H1 (cell line): Measurements from ENCODE around the gene SLC38A10. TPM values are rescaled to one million over a fixed set of nuclear protein-coding genes. Genes with fewer than 3 reads are reported as not detected.

ENCODE experiments used
- CTCF ChIA-PET: fragments of 300-600 bp; sonication (Branson Sonifier 250); formaldehyde crosslinking; loops from one replicate; lab custom pipeline; 2021; ENCODE audit not compliant: partially characterized antibody; lab: Charles Lee
- POLR2A ChIA-PET: fragments of 300-600 bp; sonication (Branson Sonifier 250); formaldehyde crosslinking; loops from one replicate; lab custom pipeline; 2021; ENCODE audit warnings: inconsistent platforms; ENCODE audit not compliant: partially characterized antibody; lab: Charles Lee
- DNase-seq, 2 experiments: peaks; one replicate each; pipeline versions ENCODE4 v3.0.0 to v3.0.0-alpha.2; 2010 to 2022; ENCODE audit warnings: low spot score in 2 of 2, low read depth in 1 of 2, mixed read lengths in 1 of 2
- FAIRE-seq: peaks from 2 replicates; lab custom pipeline; 2011; peaks lifted over from hg19 to GRCh38; lab: Jason Lieb, UNC
- H2AFZ ChIP-seq: 2 replicates; pipeline ENCODE4 v1.8.1; 2012; ENCODE audit warnings: low read length, inconsistent platforms
- H2AK5ac ChIP-seq: 2 replicates; pipeline ENCODE4 v1.6.1; 2013; ENCODE audit warnings: low read depth, low read length
- H2BK120ac ChIP-seq: replicated peaks from 2 replicates; pipeline ENCODE3; 2013; ENCODE audit warnings: low read depth, low read length, inconsistent platforms
- H2BK12ac ChIP-seq: 2 replicates; pipeline ENCODE4 v1.6.1; 2013; ENCODE audit warnings: low read depth, low read length
- H2BK15ac ChIP-seq: 2 replicates; pipeline ENCODE4 v1.6.1; 2013; ENCODE audit warnings: low read length
- H2BK20ac ChIP-seq: 2 replicates; pipeline ENCODE4 v1.6.1; 2013; ENCODE audit warnings: low read length
- H2BK5ac ChIP-seq: 2 replicates; pipeline ENCODE4 v1.6.1; 2013; ENCODE audit warnings: low read depth, low read length
- H3K14ac ChIP-seq: 2 replicates; pipeline ENCODE4 v1.6.1; 2013; ENCODE audit warnings: inconsistent platforms; ENCODE audit not compliant: insufficient read length
- H3K18ac ChIP-seq: 2 replicates; pipeline ENCODE4 v1.6.1; 2013; ENCODE audit warnings: low read length; ENCODE audit errors: extremely low read depth
- H3K23ac ChIP-seq: 2 replicates; pipeline ENCODE4 v1.6.1; 2013; ENCODE audit warnings: inconsistent platforms; ENCODE audit not compliant: insufficient read length
- H3K23me2 ChIP-seq: 2 replicates; pipeline ENCODE4 v1.6.1; 2013; ENCODE audit warnings: low read depth, low read length
- H3K27ac ChIP-seq: 2 replicates; pipeline ENCODE4 v1.6.1; 2011; ENCODE audit warnings: low read depth, low read length, inconsistent platforms
- H3K27me3 ChIP-seq, 4 experiments: replicated peaks in 1 of 4; 1 replicate in 1 of 4; 2 replicates in 3 of 4; pipeline versions ENCODE4 v1.6.1 to v1.8.1; 2011 to 2013; ENCODE audit warnings: low read length in 3 of 4, mild to moderate bottlenecking in 3 of 4, inconsistent platforms in 2 of 4, mixed read lengths in 2 of 4, moderate library complexity in 1 of 4; ENCODE audit not compliant: control insufficient read depth in 3 of 4, insufficient read depth in 3 of 4; ENCODE audit errors: extremely low read depth in 1 of 4
- H3K36me3 ChIP-seq, 4 experiments: 2 replicates each; pipeline versions ENCODE4 v1.6.1 to v1.8.1; 2011 to 2013; ENCODE audit warnings: mild to moderate bottlenecking in 4 of 4, low read length in 3 of 4, moderate library complexity in 2 of 4, control low read depth in 1 of 4, inconsistent platforms in 1 of 4; ENCODE audit not compliant: insufficient read depth in 4 of 4, control insufficient read depth in 2 of 4
- H3K4ac ChIP-seq: replicated peaks from 2 replicates; pipeline ENCODE3; 2013; ENCODE audit warnings: low read length, low read depth, mixed read lengths, inconsistent platforms; ENCODE audit not compliant: insufficient read length
- H3K4me1 ChIP-seq, 4 experiments: replicated peaks in 1 of 4; 1 replicate in 1 of 4; 2 replicates in 3 of 4; pipeline versions ENCODE4 v1.6.1 to v1.8.1; 2011 to 2013; ENCODE audit warnings: low read length in 3 of 4, inconsistent platforms in 2 of 4, mixed read lengths in 1 of 4; ENCODE audit not compliant: insufficient read depth in 4 of 4, control insufficient read depth in 3 of 4
- H3K4me2 ChIP-seq, 2 experiments: 2 replicates each; pipeline versions ENCODE4 v1.6.1 to v1.8.1; 2011 to 2013; ENCODE audit warnings: low read depth in 2 of 2, low read length in 2 of 2, control low read depth in 1 of 2, inconsistent platforms in 1 of 2, mild to moderate bottlenecking in 1 of 2; ENCODE audit not compliant: insufficient read depth in 1 of 2
- H3K4me3 ChIP-seq, 4 experiments: fragments of 200-600, 300-600 bp in 1 of 4; sonication (generic), shearing (Covaris generic), sonication (Bioruptor Twin) in 1 of 4; 2 replicates each; pipeline versions ENCODE4 v1.5.1 to v1.8.1; 2011 to 2016; ENCODE audit warnings: low read length in 4 of 4, low read depth in 3 of 4, control low read depth in 2 of 4, inconsistent platforms in 2 of 4, mild to moderate bottlenecking in 2 of 4, mixed read lengths in 1 of 4, moderate library complexity in 1 of 4; ENCODE audit not compliant: insufficient read depth in 2 of 4; ENCODE audit errors: extremely low read depth in 1 of 4
- H3K56ac ChIP-seq: replicated peaks from 2 replicates; pipeline ENCODE3; 2013; ENCODE audit warnings: low read depth, mild to moderate bottlenecking, mixed read lengths, low read length, inconsistent platforms; ENCODE audit not compliant: insufficient read length
- H3K79me1 ChIP-seq: 2 replicates; pipeline ENCODE4 v1.6.1; 2013; ENCODE audit warnings: low read depth, low read length, control low read depth
- H3K79me2 ChIP-seq, 2 experiments: 2 replicates each; pipeline versions ENCODE4 v1.6.1 to v1.8.1; 2012 to 2013; ENCODE audit warnings: low read length in 2 of 2, mild to moderate bottlenecking in 2 of 2, inconsistent platforms in 1 of 2; ENCODE audit not compliant: insufficient read depth in 2 of 2, control insufficient read depth in 1 of 2
- H3K9ac ChIP-seq, 4 experiments: replicated peaks in 1 of 4; 1 replicate in 1 of 4; 2 replicates in 3 of 4; pipeline versions ENCODE4 v1.6.1 to v1.8.1; 2011 to 2013; ENCODE audit warnings: low read depth in 3 of 4, low read length in 3 of 4, control low read depth in 2 of 4, mild to moderate bottlenecking in 2 of 4, moderate library complexity in 2 of 4, inconsistent platforms in 1 of 4; ENCODE audit errors: extremely low read depth in 1 of 4
- H3K9me3 ChIP-seq, 2 experiments: 2 replicates each; pipeline versions ENCODE4 v1.6.1 to v1.8.1; 2012 to 2013; ENCODE audit warnings: mild to moderate bottlenecking in 2 of 2, moderate library complexity in 2 of 2, control low read depth in 1 of 2, inconsistent platforms in 1 of 2, low read depth in 1 of 2, low read length in 1 of 2, mixed read lengths in 1 of 2; ENCODE audit not compliant: insufficient read depth in 2 of 2
- H4K20me1 ChIP-seq, 2 experiments: replicated peaks in 1 of 2; 2 replicates each; pipeline versions ENCODE3 to v1.8.1; 2011 to 2013; ENCODE audit warnings: inconsistent platforms in 2 of 2, low read length in 2 of 2, mild to moderate bottlenecking in 1 of 2; ENCODE audit not compliant: insufficient read depth in 2 of 2, control insufficient read depth in 1 of 2
- H4K5ac ChIP-seq: 2 replicates; pipeline ENCODE4 v1.6.1; 2013; ENCODE audit warnings: low read length, low read depth, mixed read lengths, inconsistent platforms; ENCODE audit not compliant: insufficient read length
- H4K8ac ChIP-seq: 2 replicates; pipeline ENCODE4 v1.8.0; 2013; ENCODE audit warnings: mild to moderate bottlenecking, moderate library complexity, low read length, inconsistent platforms; ENCODE audit not compliant: insufficient read depth; ENCODE audit errors: extremely low read depth
- H4K91ac ChIP-seq: replicated peaks from 2 replicates; pipeline ENCODE3; 2013; ENCODE audit warnings: low read length, mixed read lengths, inconsistent platforms; ENCODE audit not compliant: insufficient read length
- CBX8 ChIP-seq: fragments of 300-800, 300-1000 bp; sonication (generic); IDR thresholded peaks from 2 replicates; pipeline ENCODE4 v1.7.1; 2016; ENCODE audit warnings: low read depth, low read length, borderline replicate concordance
- EGR1 ChIP-seq: IDR thresholded peaks from 2 replicates; pipeline ENCODE4 v1.6.1; 2011; ENCODE audit warnings: low read depth, low read length, borderline replicate concordance
- GABPA ChIP-seq: IDR thresholded peaks from 2 replicates; pipeline ENCODE4 v1.6.1; 2011; ENCODE audit warnings: mild to moderate bottlenecking, low read length, moderate library complexity, borderline replicate concordance; ENCODE audit not compliant: insufficient read depth
- POLR2AphosphoS5 ChIP-seq: IDR thresholded peaks from 2 replicates; pipeline ENCODE4 v1.6.1; 2011; ENCODE audit warnings: low read depth, low read length
- YY1 ChIP-seq: IDR thresholded peaks from 2 replicates; pipeline ENCODE4 v1.6.1; 2011; ENCODE audit warnings: low read depth, mild to moderate bottlenecking, low read length
- WGBS, 2 experiments: shearing (Covaris generic) in 1 of 2; methylation state at CpG; one replicate each; pipeline versions ENCODE4 v1.1.6 to v1.1.7; 2013 to 2015; ENCODE audit warnings: low lambda C conversion rate in 2 of 2, mixed read lengths in 2 of 2, inconsistent platforms in 1 of 2, low coverage in 1 of 2, missing lambda C conversion rate in 1 of 2; ENCODE audit not compliant: insufficient replicate concordance in 2 of 2, insufficient coverage in 1 of 2, insufficient read length in 1 of 2; ENCODE audit errors: extremely low coverage in 1 of 2, missing lambda C conversion rate in 1 of 2; 5-methylcytosine and 5-hydroxymethylcytosine counted together
- polyA plus RNA-seq, 7 experiments: library from polyadenylated mRNA; depleted of rRNA in 3 of 7; stranded (reverse) in 5 of 7; unstranded in 2 of 7; fragments of >200 nt in 5 of 7; fragments of 200-250 nt in 2 of 7; gene quantifications; 1 replicate in 5 of 7; 2 replicates in 1 of 7; 4 replicates in 1 of 7; pipeline versions ENCODE4 v1.2.1 to v1.2.3, GENCODE V29; 2011 to 2013; ENCODE audit warnings: missing spikeins in 2 of 7, mixed read lengths in 2 of 7
- total RNA-seq: library from RNA; stranded (reverse); fragmentation: NEBNext Ultra II Directional; extraction: Animal tissue kit (Norgen Biotek cat#: 25700); gene quantifications from 2 replicates; pipeline ENCODE4 v1.2.1, GENCODE V29; 2021
- TF ChIP-seq, protein P1 (sequence below): IDR thresholded peaks from 2 replicates; pipeline ENCODE4 v1.6.1; 2011; ENCODE audit warnings: low read depth, mild to moderate bottlenecking, low read length; ENCODE audit not compliant: insufficient read depth

Gene SLC38A10
- total and polyA plus RNA-seq, 2 of the 8 experiments (the other 6 are each of a cell fraction or from before 2014, with no cell fraction given), result 26.4 to 41.0 TPM

GRCh38 chr17:81195941-81196495 lies 99.1 kb downstream of the SLC38A10 start:
- CTCF ChIA-PET, result interaction anchor here (0.7 to 3.7 kb wide), 4 partner anchors 46 to 75 kb away, joined by 3 to 16 read pairs (median 4); no protein-coding TSS in a partner anchor
- H2AK5ac ChIP-seq, result no peak overlapping the region

More at GRCh38 chr17:81195941-81196495, 99.1 kb downstream of the SLC38A10 start:
- Histone ChIP-seq H3K4ac (no peak overlapping the region), H3K79me2 (no peaks in the 10 kb centered on the region), H4K91ac (no peak overlapping the region), H2BK12ac (no peak overlapping the region), H2BK120ac (no peak overlapping the region), H4K5ac (no peak overlapping the region), H2BK5ac (no peak overlapping the region), H3K9ac (no peak overlapping the region), H3K23ac (no peak overlapping the region), H3K27me3 (no peaks in the 10 kb centered on the region), H3K14ac (no peak overlapping the region), H2BK15ac (no peak overlapping the region), H3K79me1 (no peaks in the 10 kb centered on the region), H3K23me2 (no peaks in the 10 kb centered on the region), H3K4me2 (no peak overlapping the region), H3K56ac (no peak overlapping the region), H3K4me3 (no peak overlapping the region)
- POLR2A ChIA-PET, result no interaction called here
- no peak for FAIRE-seq
- TF ChIP-seq POLR2AphosphoS5, result no peak
- TF ChIP-seq, protein P1, sequence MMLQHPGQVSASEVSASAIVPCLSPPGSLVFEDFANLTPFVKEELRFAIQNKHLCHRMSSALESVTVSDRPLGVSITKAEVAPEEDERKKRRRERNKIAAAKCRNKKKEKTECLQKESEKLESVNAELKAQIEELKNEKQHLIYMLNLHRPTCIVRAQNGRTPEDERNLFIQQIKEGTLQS, result no peak
- no peak for TF ChIP-seq EGR1
- no peak for TF ChIP-seq CBX8
- TF ChIP-seq YY1, result no peak
- TF ChIP-seq GABPA, result no peak
- TF ChIP-seq, all 59 proteins: peak for 0
- DNase-seq, result no peak
- Histone ChIP-seq H3K36me3 (peaks cover 2 to 26% (median 5%) of the 10 kb centered on the region in 4 experiments; a peak in 3 of 8 replicates), H3K18ac (no peak overlapping the region), H2BK20ac (no peak overlapping the region), H3K9me3 (no peaks in the 10 kb centered on the region), H4K20me1 (peaks cover 0 to 5% of the 10 kb centered on the region in 2 experiments), H4K8ac (no peak overlapping the region), H3K4me1 (no peaks in the 10 kb centered on the region), H2AFZ (no peak overlapping the region), H3K27ac (no peak overlapping the region)
- 95% methylated on average over 11 of the region's 14 CpGs; no CpG with 5 or more reads in 1 of the 2 experiments for WGBS, 2 experiments
